NCI-H146 (cell line): ENCODE results near the gene SRY.
"Not testable (repeated sequence)": the region's sequence is repeated elsewhere in the genome, so short reads cannot be mapped to it uniquely, and the experiment has no call there.

ENCODE experiments used
- DNase-seq: peaks from one replicate; lab custom pipeline; 2025; lab: John Stamatoyannopoulos, UW

The SRY gene

DNA sequence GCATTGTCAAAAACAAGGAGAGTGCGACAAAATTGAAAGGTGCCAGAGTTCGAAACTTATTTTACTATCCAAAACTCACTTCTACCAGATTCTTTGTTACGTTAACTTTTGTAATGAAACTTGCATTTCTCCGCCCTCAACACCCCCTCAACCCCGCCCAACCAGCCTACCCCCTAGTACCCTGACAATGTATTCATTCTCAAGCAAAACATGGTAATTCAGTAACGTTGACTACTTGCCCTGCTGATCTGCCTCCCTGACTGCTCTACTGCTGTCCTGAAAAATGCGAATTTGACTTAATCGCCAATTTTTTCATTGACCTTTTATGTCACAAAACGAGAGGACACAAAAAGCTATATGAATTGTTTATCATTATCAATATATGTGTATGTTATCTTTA is at the start of gene SRY:
Gene SRY (minus strand): TSS at position 83 of the 400 bp plus-strand sequence. CDS start 79 bp downstream, at position 4.
- DNase-seq, result no peak

DNA sequence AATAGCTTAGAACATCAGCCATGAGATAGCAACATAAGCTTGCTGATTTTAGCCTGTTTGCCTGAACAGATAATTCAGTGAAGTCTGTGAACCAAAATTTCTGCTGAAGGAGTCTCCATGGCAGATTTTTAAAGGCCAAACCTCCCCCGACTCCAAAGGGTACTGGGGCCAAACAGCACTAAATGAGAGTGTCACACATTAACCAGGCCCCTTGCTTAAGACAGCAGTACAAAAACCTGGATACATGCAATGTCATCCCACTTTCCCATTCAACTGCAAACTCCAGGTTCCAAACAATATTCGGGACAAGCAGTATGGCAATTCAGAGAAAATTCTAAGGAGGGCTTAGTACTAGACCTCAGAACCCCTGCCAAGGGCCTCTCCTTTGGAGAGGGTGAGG is 49.6 kb upstream of the SRY start:
- no peak for DNase-seq

DNA sequence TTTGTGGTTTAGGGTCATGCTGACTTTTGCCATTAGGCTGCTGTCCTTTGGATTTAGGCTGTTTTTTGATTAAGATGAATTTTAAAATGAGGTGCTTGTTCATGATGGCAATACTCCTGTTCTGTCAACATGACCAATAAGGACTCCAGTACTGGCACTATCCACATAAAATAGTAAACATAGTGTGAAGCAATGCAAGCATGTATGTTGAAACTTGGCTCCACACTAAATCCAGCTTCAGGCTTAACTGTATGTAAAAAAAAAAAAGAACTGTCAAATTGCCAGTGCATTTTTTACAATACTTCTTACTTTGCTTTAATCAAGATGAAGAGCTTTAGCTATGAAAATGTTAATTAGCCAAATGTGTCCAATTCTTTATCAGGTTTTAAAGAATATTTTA is 47.7 kb upstream of the SRY start:
- DNase-seq, result no peak

DNA sequence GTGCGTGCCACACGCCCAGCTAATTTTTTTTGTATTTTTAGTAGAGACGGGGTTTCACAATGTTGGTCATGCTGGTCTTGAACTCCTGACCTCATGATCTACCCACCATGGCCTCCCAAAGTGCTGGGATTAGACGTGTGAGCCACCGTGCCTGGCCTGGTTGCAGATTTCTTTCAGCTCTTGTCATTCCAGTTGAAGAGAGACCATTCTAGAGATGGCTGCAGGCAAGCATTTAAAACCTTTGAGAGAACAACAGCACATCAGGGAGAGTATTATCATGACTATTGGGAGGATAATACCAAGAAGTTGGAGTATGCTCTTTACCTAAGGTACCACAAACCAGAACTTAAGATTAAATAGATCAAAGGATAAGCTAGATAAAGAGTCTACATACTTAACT is 41.0 kb upstream of the SRY start:
- no peak for DNase-seq

DNA sequence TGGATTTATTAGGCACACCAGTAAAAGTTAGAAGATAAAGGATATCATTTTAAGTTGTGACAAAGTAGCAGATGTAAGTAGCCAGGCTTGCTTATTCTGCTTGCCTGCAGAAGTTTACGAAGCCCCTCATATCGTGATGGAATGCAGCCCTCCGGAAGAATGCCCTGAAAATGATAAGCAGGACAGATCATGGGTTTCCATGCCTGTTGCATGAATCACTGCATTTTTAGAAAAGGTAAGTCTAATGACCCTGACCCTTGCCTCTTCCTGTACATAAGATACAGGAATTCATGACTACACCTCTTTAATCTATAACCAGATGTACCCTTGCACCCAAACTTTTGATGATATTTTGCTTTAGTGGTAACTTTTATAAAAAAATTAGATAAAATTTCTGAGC is 37.0 kb upstream of the SRY start:
- no peak for DNase-seq

DNA sequence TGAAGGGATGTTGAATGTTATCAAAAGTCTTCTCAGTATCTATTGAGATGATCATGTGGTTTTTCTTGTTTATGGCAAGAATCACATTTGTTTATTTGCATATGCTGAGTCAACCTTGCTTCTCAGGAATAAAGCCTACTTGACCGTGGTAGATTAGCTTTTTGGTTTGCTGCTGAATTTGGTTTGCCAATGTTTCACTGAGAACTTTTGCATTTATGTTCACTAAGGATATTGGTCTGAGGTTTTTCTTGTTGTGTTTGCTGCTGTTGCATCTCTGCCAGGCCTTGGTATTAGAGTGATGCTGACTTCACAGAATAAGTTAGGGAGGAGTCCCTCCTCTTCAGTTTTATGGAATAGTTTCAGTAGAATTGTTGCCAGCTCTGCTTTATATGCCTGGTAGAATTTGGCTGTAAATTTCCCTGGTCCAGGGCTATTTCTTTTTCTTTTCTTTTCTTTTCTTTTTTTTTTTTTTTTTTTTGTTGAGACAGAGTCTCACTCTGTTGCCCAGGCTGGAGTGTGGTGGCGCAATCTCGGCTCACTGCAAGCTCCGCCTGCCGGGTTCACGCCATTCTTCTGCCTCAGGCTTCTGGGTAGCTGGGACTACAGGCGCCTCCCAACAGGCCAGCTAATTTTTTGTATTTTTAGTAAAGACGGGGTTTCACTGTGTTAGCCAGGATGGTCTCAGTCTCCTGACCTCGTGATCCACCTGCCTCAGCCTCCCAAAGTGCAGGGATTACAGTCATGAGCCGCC is 29.8 kb upstream of the SRY start:
- not testable (repeated sequence) for DNase-seq

DNA sequence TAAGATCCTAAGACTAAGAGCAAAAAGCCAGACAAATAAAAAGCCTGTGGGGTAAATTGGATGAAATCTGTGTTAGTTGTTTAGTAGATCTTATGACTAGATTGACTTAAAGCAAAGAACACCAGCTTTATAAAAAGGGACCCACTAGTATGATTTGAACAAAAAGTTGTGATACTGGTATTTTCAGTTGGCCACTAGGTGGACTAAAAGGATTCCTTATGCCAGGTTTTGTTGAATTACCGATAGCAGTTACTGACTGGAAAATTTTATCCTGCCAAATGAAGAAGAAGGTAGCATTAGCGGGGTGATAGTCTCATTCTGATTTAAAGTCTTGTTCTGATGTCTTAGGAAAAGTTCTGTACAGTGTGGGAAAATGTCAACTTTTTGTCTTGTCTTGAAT is 12.8 kb upstream of the SRY start:
- no peak for DNase-seq

DNA sequence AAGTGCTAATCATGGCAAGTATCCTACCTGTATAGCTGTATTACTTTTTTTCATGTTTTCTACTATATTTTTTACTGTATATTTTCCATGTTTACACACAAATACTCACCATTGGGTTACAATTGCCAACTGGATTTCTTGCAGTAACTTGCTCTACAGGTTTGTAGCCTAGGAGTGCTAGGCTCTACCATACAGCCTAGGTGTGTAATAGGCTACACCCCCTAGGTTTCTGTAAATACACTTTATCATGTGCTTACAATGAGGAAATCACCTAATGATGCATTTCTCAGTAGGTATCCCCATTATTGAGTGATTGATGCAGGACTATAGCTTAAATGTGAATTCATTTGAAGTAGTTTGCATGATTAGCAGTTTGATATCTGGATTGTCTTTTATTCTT is 10.5 kb upstream of the SRY start:
- no peak for DNase-seq

DNA sequence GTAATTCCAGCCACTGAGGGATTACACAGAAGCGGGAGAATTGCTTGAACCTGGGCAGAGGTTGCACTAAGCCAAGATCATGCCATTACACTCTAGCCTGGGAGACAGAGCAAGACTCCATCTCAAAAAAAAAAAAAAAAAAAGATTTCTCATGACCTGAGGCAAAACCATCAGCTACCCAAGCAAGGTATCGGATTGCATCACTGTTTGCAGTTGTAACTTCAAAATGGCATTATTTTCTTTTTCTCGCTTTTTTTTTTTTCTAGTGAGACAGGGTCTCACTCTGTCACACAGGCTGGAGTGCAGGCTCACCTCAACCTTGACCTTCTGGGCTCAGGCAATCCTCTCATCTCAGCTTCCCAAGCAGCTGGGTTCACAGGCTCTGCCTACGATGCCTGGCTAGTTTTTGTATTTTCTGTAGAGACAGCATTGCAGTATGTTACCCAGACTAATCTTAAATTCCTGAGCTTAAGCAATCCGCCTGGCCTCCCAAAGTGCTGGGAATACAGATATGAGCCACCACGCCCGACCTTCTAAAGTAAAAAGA is 9.6 kb upstream of the SRY start:
- no peak for DNase-seq

DNA sequence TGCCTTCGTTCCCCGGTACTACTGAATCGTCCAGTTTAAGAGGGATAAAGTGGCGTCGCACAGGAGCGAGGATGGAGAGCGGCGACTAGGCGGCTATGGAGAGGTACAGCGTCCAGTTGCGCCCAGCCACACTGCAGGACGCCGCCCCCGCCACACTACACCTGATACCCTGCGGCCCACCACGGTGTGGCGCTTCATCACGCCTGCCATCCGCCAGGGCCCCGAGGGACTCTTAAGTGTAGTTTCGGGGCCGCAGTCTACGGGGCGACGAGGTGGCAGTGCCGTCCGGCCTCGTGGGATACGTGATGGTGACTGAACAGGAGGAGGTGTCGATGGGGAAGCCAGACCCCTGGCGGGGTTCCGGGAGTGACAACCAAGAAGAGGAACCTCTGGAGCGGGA is 2.3 kb upstream of the SRY start:
- no peak for DNase-seq

DNA sequence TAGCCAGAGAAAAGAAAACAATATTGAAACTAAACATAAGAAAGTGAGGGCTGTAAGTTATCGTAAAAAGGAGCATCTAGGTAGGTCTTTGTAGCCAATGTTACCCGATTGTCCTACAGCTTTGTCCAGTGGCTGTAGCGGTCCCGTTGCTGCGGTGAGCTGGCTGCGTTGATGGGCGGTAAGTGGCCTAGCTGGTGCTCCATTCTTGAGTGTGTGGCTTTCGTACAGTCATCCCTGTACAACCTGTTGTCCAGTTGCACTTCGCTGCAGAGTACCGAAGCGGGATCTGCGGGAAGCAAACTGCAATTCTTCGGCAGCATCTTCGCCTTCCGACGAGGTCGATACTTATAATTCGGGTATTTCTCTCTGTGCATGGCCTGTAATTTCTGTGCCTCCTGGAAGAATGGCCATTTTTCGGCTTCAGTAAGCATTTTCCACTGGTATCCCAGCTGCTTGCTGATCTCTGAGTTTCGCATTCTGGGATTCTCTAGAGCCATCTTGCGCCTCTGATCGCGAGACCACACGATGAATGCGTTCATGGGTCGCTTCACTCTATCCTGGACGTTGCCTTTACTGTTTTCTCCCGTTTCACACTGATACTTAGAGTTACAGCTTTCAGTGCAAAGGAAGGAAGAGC is 488 bp downstream of the SRY start:
- no peak for DNase-seq
